ENCODE measurements around the gene FGFR4.

- TF ChIP-seq POLR2AphosphoS5 (IDR thresholded peaks at IDR 0.05) (no peak), CTCF (IDR thresholded peaks at IDR 0.05) (no peak)
Observed at GRCh38 chr5:177103523-177104253, 17.0 kb downstream of the FGFR4 start.
